Measurements from ENCODE around the gene ARHGEF3. TPM values are rescaled to one million over a fixed set of nuclear protein-coding genes. Genes with fewer than 3 reads are reported as not detected.

ARHGEF3 gene
- 1 to 10 TPM; 4.5 to 5.0 TPM for total RNA-seq

DNA sequence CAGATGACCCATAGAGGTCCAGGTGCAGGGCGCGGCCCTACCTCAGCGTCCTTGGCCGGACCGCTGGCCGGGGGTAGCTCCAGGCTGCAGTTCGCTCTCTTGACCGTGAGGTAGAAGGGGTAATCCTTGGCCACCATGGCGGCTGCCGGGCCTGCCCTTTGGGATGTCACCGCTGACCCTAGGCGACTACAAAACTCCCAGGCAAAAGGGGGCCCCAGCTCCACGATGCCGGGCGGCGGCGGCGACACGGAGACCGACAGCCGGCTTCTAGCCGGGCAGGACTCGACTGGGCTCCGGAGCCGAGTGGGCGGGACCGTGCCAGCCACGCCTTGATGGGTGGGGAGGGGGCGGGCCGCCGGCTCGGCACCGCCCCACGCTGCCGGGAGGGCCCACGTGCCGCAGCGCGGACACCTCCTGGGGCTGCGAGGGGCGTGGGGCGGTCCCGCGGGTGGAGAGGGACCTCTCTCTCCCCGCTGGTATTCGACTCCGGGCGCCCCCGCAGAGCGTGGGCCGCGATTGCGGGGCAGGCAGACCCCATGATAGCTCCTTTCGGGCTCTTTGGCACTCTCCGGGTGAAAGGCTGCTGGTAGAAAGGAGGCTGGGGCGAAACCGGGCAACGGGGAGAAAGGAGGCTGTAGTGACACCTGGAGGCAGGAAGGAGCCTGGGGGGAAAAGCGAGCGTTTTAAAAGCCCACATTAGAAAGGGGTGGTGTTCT is at the start of gene ARHGEF3:
Gene ARHGEF3, minus strand, starts transcription at position 288 of the 716 bp plus-strand sequence. Its CDS starts 151 bp downstream, at position 137.

DNA sequence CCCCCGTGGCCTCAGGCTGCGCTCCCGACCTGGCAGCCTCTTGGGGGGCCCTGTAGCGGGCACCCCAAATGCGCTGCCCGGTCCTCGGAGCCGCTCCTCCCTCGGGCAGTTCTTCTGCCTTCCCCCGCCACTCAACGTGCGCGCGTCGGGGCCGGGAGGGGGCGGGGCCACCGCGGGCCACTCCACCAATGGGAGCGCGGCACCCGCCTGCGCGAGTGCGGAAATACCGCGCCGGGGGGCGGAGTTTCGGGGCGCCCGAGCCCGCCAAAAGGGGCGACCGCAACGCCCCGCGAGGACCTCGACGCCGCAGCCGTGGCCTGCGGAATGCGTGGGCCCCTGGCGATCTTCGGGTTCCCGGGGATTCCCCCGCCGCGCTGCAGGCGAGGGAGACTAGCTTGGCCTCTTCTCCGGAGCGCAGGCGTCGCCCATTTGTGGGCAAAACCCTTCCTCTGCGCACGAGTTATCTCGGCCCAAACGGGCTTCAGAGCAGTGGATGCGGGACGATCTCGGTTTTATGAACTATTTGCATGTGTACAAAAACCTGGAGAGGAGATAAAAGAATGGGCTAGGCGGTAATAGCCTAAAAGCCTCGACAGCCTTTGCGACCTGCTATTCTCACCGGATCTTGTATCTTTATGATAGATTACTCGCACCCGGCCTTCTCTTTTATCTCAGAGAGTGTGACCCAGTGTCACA is 118.5 kb downstream of the ARHGEF3 start, which contains the start of gene TASOR:
Gene TASOR, minus strand, starts transcription at position 144 of the 696 bp plus-strand sequence. CDS start 259 bp downstream, outside the sequence.

Other genes with a start within 250 kb of the ARHGEF3 start
- 10 to 100 TPM; 18.3 to 20.0 TPM for gene CCDC66, start 244.8 kb downstream of the ARHGEF3 start, total RNA-seq
- 10 to 100 TPM; 43.0 to 44.7 TPM for gene TASOR, start 118.7 kb downstream of the ARHGEF3 start, total RNA-seq

Measured in melanocyte of skin (primary cell).